Motor neuron (in vitro differentiated cells): ENCODE data around the gene AK5. TPM values are rescaled to one million over a fixed set of nuclear protein-coding genes. Genes with fewer than 3 reads are reported as not detected.

Source experiments
- ATAC-seq, 8 experiments: fragments of 200-7000 bp; cut with Tn5 transposase; replicated peaks in 6 of 8; 2 replicates each; pipeline ENCODE4 v1.8.0; 2021; ENCODE audit warnings: mild to moderate bottlenecking in 8 of 8, moderate library complexity in 8 of 8
- H3K27ac ChIP-seq, 2 donors: fragments of 250-450 bp; sonication (Bioruptor Pico); 2 replicates each; pipeline ENCODE4 v1.9.0; 2021; ENCODE audit warnings: antibody characterized with exemption in 2 of 2, mild to moderate bottlenecking in 2 of 2, moderate library complexity in 1 of 2
- H3K4me1 ChIP-seq, 2 donors: fragments of 250-450 bp; sonication (Bioruptor Pico); replicated peaks in 1 of 2; 2 replicates each; pipeline ENCODE4 v1.6.1; 2021; ENCODE audit warnings: antibody characterized with exemption in 2 of 2, mild to moderate bottlenecking in 2 of 2, moderate library complexity in 1 of 2
- H3K4me3 ChIP-seq, 5 donors: fragments of 250-450 bp; sonication (Bioruptor Pico); 2 replicates each; pipeline ENCODE4 v1.9.0; 2021; ENCODE audit warnings: antibody characterized with exemption in 5 of 5, mild to moderate bottlenecking in 5 of 5, moderate library complexity in 4 of 5
- WGBS, 10 experiments: fragments of 450-650 bp; shearing (Covaris generic); methylation state at CpG; one replicate each; pipeline ENCODE4 v1.0.0; 2022; 5-methylcytosine and 5-hydroxymethylcytosine counted together
- in situ Hi-C, 9 experiments: fragments of 400-800 bp; cut with MboI; loops; one replicate each; pipeline ENCODE4 v1.15.0; 2021; ENCODE audit warnings: low sequenced_read_pairs in 9 of 9, low pct_unique_long_range_greater_than_20kb in 2 of 9; ENCODE audit not compliant: unreplicated experiment in 9 of 9
- total RNA-seq, 8 experiments: library from RNA; unstranded; fragments of 300-600 nt; gene quantifications; 2 replicates each; pipeline versions ENCODE4 v1.2.3 to v1.2.4, GENCODE V29; 2022

AK5 gene
- total RNA-seq, 8 experiments from 2014 or later, result 0.31 to 21.2 (median 4.3) TPM

DNA sequence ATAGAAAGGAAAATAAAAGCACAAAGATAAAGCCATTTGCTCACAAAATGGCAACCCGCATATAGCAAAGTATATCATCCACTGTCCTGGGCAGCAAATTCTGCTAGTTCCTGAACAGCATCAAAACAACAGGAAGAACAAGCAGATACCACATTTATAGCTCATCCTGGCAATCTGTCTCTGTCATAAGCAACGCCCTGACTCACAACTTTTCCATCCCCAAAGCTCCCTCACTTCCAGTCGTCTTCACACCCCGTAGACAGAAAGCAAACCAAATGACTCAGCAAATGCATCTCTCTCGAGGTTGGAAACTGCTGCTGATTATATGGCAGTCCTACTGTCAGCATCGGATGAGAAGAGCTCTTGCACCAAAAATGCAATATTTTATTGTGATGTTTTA lies 65.8 kb downstream of the AK5 start:
- Histone ChIP-seq H3K4me1 (peaks cover 0 to 3% of the 10 kb centered on the region in 2 donors), H3K4me3 (no peak overlapping the region), H3K27ac (no peak overlapping the region)
- WGBS, 10 experiments, result 18 to 88% (median 67%) methylated on average over 1 to 6 of the region's 6 CpGs; no CpG with 5 or more reads in 1 of the 10 experiments
- in situ Hi-C loops, result no loop called here
- peak in 6 of 8 experiments; percentile 48 to 96 (median 62) for ATAC-seq

DNA sequence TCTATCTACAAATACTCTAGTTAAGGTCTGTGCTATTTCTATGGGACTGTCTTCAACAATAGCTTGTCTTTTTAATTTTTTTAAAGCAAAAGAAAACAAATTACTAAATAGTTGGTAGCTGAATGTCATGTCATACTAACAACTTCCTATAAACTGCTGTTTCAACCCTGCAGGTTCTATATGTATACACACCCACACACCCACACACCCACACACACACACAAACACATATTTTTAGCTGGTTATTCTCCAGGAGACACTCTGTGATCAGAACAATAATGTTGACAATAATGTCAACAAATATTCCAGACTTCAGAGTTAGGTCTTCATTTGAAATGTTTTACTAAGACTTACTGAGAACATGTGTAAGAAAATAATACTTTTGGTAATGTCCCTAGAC lies 66.7 kb downstream of the AK5 start:
- in situ Hi-C loops, result no loop called here
- H3K4me3 ChIP-seq, result no peak overlapping the region
- ATAC-seq, result no peak

DNA sequence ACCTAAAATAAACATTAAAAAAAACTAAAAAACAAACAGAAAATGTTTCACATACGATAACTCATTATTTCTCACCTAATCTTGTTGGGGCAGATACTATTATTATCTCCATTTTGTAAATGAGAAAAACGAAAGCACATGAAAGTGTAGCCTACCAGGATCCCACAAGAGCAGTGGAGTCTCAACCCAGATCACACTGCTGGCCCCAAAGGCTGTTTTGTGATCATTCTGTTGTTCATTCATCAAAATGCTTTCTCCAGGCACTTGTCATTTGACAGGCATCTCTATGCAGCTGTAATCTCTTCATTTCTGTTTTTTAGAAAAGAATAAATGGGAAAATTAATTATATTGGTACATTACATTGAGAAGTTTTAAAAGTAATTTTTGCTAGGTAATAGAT lies 67.5 kb downstream of the AK5 start:
- no peak for ATAC-seq
- 52 to 90% (median 67%) methylated on average over 1 to 2 of the region's 2 CpGs; no CpG with 5 or more reads in 1 of the 10 experiments for WGBS, 10 experiments
- Histone ChIP-seq H3K4me1 (peaks cover 0 to 3% of the 10 kb centered on the region in 2 donors), H3K27ac (no peak overlapping the region), H3K4me3 (no peak overlapping the region)
- in situ Hi-C loops, result no loop called here

More for the DNA sequence above, 66.7 kb downstream of the AK5 start:
- H3K4me1 ChIP-seq, result peaks cover 0 to 3% of the 10 kb centered on the region in 2 donors
- no peak overlapping the region for H3K27ac ChIP-seq

DNA sequence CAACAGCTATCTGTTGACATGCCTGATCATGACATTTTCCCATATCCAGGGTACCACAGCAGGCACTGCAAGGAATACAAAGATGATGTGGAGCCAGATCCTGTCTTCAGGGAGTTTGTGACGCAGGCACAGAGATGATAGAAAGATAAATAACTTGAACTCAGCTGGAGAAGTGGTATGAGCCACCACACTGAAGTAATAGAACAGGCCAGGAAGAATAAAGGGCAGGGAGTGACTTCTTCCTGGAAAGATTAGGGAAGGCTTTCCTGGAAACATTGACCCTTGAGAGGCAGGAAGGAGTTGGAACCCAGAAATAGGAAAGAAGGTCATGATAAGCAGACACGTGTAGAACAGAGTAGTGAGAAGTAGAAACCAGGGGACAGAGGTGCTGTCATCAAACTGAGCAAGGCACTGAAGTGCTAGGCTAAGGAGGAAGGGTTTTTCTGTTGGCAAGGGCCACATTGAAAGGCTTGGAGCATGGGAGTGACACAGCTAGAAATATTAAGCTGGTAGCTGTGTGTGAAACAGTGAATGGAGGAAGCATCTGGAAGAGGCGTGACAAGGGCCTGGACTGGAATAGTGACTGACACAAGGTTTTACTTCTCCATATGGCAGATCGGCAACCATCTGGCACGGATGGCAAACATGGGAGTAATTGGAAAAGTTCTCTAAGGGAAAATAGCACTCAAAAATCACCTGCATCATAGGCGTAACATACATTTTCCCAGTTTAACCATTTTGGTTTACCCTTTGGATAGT lies 68.4 kb downstream of the AK5 start:
- ATAC-seq, result peak in 2 of 8 experiments; percentile 26 to 64
- H3K4me1 ChIP-seq, result peaks cover 0 to under 1% of the 10 kb centered on the region in 2 donors
- 10 to 100% (median 79%) methylated on average over 2 to 6 of the region's 6 CpGs for WGBS, 10 experiments
- H3K4me3 ChIP-seq, result no peak overlapping the region
- in situ Hi-C loops, result no loop called here
- no peak overlapping the region for H3K27ac ChIP-seq

DNA sequence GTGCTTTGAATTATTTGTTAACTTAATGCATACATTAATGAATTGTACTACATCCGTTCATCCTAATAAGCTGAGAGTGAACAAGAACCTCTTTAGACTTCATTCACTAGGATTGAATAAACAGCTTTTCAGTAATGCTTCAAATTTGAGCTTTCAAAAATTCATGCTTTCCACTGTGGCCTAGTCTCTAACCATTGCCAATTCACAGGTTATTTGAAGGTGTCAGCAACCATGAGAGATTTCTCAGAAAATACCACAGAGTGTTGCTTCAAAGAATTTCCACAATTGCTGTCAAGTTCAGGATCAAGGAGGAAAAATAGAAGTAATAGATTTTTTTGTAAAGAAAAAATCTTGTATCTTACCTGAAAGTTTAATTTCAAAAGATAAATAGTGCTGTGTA lies 72.7 kb downstream of the AK5 start:
- in situ Hi-C loops, result no loop called here
- WGBS, 10 experiments, result 60 to 100% (median 83%) methylated on average over 1 of the region's 1 CpG; no CpG with 5 or more reads in 3 of the 10 experiments
- no peak for ATAC-seq
- H3K27ac ChIP-seq, result no peak overlapping the region
- H3K4me3 ChIP-seq, result no peak overlapping the region
- no peaks in the 10 kb centered on the region for H3K4me1 ChIP-seq

DNA sequence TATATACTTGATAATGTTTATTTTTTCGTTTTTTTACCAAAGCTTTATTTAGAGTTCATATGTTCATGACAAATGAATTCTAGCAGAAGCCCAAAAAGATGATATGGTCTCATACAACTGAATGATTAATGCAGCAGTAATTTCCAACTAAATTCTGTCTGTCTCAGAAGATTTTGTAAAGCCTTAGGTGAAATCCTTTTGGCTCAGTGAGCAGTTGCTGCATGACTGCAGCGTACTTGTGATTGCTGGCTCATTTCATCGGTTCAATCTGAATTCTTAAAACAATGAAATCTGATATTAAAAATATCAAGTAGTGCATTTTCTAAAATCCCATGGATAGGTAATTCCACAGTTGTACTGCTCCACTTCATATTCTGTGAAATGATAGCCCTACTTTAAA lies 73.2 kb downstream of the AK5 start:
- Histone ChIP-seq H3K4me3 (no peak overlapping the region), H3K4me1 (no peaks in the 10 kb centered on the region), H3K27ac (no peak overlapping the region)
- no peak for ATAC-seq
- in situ Hi-C loops, result no loop called here
- WGBS, 10 experiments, result 56 to 91% (median 82%) methylated on average over 3 of the region's 3 CpGs; no CpG with 5 or more reads in 2 of the 10 experiments

DNA sequence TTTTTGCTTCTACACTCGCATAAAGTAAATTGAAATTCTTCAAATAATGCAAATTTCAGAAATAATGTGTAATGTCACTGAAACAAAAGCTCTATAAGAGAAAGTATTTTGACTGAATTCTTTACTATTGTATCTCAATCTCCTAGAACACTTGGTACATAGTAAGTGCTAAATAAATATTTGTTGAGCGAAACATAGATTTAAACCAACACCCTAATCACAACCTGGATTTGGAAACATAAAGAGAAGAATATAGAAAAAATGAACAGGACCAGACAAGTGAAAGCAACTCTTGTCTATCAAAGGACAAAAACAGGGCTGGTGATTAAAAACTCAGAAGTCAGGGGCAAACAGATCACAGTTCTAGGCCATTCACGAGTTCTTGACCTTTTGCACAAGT lies 74.3 kb downstream of the AK5 start:
- Histone ChIP-seq H3K27ac (no peak overlapping the region), H3K4me1 (no peaks in the 10 kb centered on the region)
- peak in 1 of 8 experiments; percentile 90 for ATAC-seq

DNA sequence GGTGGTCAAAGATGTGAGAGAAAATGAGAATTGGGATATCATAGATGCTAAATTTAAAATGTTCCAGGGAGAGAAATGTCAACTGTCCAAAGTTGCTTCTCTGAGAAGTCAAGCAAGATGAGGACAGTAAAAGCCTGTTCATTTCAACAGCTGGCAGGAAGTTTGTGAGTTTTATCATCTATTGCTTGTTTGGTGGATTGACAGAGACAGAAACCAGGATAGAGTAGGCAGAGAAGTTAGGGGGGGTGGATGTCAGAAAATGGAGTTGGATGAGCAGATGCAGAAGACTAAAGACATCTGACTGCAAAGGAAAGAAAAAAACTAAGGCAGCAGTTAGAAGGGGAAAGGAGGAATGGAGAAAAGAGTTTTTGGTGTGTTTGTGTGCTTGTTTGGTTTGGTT lies 78.4 kb downstream of the AK5 start:
- Histone ChIP-seq H3K4me3 (no peak overlapping the region), H3K27ac (no peak overlapping the region), H3K4me1 (no peaks in the 10 kb centered on the region)
- in situ Hi-C loops, result no loop called here
- no peak for ATAC-seq

More for the DNA sequence above, 74.3 kb downstream of the AK5 start:
- H3K4me3 ChIP-seq, result no peak overlapping the region
- in situ Hi-C loops, result no loop called here
- 40 to 100% (median 83%) methylated on average over 1 to 3 of the region's 3 CpGs for whole genome bisulfite sequencing, 10 experiments

DNA sequence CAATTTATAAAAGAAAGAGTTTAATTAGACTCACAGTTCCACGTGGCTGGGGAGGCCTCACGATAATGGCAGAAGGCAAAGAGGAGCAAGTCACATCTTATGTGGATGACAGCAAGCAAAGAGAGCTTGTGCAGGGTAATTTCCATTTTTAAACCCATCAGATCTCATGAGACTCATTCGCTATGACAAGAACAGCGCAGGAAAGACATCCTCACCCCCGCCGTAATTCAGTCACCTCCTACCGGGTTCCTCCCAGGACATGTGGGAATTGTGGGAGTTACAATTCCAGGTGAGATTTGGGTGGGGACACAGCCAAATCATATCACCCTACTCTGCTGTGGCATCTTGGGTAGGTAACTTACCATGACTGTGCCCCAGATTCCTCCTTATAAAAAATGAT lies 79.8 kb downstream of the AK5 start:
- H3K4me3 ChIP-seq, result no peak overlapping the region
- WGBS, 10 experiments, result 68 to 98% (median 94%) methylated on average over 2 to 7 of the region's 7 CpGs; no CpG with 5 or more reads in 1 of the 10 experiments
- no peaks in the 10 kb centered on the region for H3K4me1 ChIP-seq
- in situ Hi-C loops, result no loop called here
- H3K27ac ChIP-seq, result no peak overlapping the region
- no peak for ATAC-seq

DNA sequence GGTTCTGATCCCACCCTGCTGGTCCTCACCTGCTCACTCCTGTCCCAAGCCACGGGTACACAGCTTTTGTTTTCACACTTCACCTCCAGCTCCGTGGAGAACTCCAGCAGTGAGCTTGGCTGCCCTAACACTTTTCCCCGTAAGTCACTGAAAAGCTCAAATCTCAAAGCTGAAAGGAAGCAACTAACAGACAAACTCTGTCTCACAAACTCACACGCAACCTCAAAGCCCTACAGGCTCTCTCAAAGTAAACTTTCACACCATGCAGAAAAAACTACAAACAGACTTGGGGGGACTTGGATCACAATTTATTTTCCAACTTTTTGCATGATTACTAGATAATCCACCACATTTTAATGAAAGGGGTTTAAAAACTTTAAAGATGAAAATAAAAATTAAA lies 88.3 kb downstream of the AK5 start:
- peak in 1 of 8 experiments; percentile 7 for ATAC-seq
- 11 to 100% (median 58%) methylated on average over 1 to 4 of the region's 4 CpGs for WGBS, 10 experiments
- in situ Hi-C loops, result no loop called here
- no peak overlapping the region for H3K27ac ChIP-seq
- H3K4me3 ChIP-seq, result no peak overlapping the region
- H3K4me1 ChIP-seq, result peaks cover 1 to 3% of the 10 kb centered on the region in 2 donors

DNA sequence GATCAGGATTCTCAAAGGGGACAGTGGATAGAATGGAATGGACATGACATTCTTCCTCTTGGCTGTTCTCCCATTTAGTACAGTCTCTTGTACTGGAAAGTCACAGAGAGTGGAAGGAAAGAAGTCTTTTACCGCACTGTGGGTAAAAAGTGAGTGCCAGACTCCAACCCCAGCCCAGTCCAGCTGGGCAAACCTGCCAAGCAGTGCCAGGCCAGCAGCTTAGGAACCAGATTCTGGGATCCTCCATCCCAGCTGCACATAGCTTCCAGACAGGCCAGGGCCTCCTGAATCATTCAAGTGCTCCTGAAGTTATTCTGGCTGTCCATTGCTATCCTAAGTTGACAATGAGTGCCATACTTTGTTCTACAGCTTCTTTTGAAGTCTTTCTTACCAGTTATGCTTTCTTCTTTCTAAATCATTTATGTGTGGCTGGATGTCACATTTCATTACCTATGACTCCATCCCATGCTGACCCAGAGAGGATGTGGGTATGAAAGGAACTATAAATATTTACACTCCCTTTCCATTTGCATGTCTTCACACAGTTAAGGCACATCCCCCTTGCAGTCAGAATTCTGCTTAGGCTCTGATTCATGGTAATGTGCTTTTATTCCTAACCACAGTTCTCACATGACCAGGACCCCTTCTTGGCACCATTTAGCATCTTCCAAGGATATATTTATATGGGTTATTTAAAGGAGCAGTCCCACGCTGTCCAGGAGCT lies 88.9 kb downstream of the AK5 start:
- Histone ChIP-seq H3K4me1 (peaks cover 7 to 9% of the 10 kb centered on the region in 2 donors), H3K4me3 (no peak overlapping the region), H3K27ac (no peak overlapping the region)
- ATAC-seq, result peak in 6 of 8 experiments; percentile 51 to 91 (median 72)
- 48 to 100% (median 90%) methylated on average over 1 to 2 of the region's 2 CpGs; no CpG with 5 or more reads in 2 of the 10 experiments for WGBS, 10 experiments
- in situ Hi-C loops, result no loop called here

DNA sequence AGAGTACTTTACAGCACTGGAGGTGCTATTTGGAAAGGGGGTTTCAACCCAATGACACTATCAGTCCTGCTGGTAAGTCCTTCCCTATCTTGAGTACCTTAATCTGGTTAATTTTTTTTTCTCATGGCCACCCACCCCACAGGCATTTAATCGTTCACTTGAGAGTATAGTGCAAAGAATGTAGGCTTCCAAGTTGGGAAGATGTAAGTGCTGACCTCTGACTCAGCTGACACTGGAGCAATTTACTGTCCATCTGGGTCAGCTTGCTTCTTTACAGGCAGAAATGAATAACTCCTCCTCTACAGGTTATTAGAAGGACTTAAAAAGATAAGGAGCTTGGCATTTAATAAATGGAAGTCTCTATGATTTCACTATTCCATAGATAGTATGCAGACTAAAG lies 89.6 kb downstream of the AK5 start:
- Histone ChIP-seq H3K4me3 (no peak overlapping the region), H3K27ac (no peak overlapping the region), H3K4me1 (peaks cover 8 to 12% of the 10 kb centered on the region in 2 donors)
- 0 to 100% (median 35%) methylated on average over 1 of the region's 1 CpG; no CpG with 5 or more reads in 4 of the 10 experiments for WGBS, 10 experiments
- in situ Hi-C loops, result no loop called here
- ATAC-seq, result no peak

DNA sequence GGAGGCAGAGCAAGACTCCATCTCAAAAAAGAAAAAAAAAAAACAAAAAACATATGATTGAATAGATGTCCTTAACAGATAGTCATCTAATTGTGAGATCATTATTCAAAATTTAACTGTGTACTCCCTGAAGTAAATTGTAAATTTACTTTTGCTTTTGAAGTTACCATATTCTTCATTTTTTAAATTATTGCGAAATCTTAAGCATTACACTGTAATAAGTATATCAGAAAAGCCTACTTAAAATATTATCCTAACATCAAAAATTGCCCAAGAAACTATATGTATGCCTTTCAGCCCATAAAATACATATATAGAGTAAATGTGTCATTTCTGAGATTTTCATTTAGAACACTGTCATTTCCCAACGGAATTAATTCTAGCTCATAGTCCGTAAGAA lies 91.9 kb downstream of the AK5 start:
- H3K4me1 ChIP-seq, result peaks cover 8 to 12% of the 10 kb centered on the region in 2 donors
- in situ Hi-C loops, result no loop called here
- WGBS, 10 experiments, result 77 to 100% (median 98%) methylated on average over 1 to 3 of the region's 3 CpGs
- H3K4me3 ChIP-seq, result no peak overlapping the region
- H3K27ac ChIP-seq, result no peak overlapping the region
- no peak for ATAC-seq
